Amniotic epithelial cell (primary cell): ENCODE data around the gene SRP14.
"Not testable (repeated sequence)": the region's sequence is repeated elsewhere in the genome, so short reads cannot be mapped to it uniquely, and the experiment has no call there.

Source experiments
- DNase-seq: peaks from one replicate; pipeline ENCODE4 v3.0.0-alpha.2; 2010; ENCODE audit warnings: low read depth

The SRP14 gene

GRCh38 chr15:40050788-40051470, 11.9 kb upstream of the SRP14 start:
- peak; percentile 39 for DNase-seq

GRCh38 chr15:40048926-40049475, 10.0 kb upstream of the SRP14 start:
- DNase-seq = no peak

GRCh38 chr15:40048211-40048792, 9.3 kb upstream of the SRP14 start:
- DNase-seq = no peak

GRCh38 chr15:40047415-40048210, 8.6 kb upstream of the SRP14 start:
- DNase-seq = peak; percentile 49

GRCh38 chr15:40046721-40047414, 7.9 kb upstream of the SRP14 start:
- peak; percentile 72 for DNase-seq

- DNase-seq = no peak
These were observed 6.7 kb upstream of the SRP14 start for GRCh38 chr15:40045572-40046217.

GRCh38 chr15:40044717-40045571, 6.0 kb upstream of the SRP14 start:
- DNase-seq = peak; percentile 65

GRCh38 chr15:40043927-40044716, 5.1 kb upstream of the SRP14 start:
- DNase-seq = no peak

- no peak for DNase-seq
These were observed 3.9 kb upstream of the SRP14 start for GRCh38 chr15:40042791-40043320.

GRCh38 chr15:40040770-40041169, 1.8 kb upstream of the SRP14 start:
- DNase-seq = no peak

GRCh38 chr15:40040293-40040635, 1.3 kb upstream of the SRP14 start:
- no peak for DNase-seq

- peak; percentile 63 for DNase-seq
These were observed 725 bp downstream of the SRP14 start for GRCh38 chr15:40038275-40038637.

- no peak for DNase-seq
These were observed 1.3 kb downstream of the SRP14 start for GRCh38 chr15:40037721-40038120.

GRCh38 chr15:40035182-40035581, 3.8 kb downstream of the SRP14 start:
- not testable (repeated sequence) for DNase-seq

- no peak for DNase-seq
These were observed 4.6 kb downstream of the SRP14 start for GRCh38 chr15:40034186-40034946.

- no peak for DNase-seq
These were observed 6.7 kb downstream of the SRP14 start for GRCh38 chr15:40032125-40032839.

- DNase-seq = no peak
These were observed 7.7 kb downstream of the SRP14 start for GRCh38 chr15:40031300-40031699.
